KMS-11 (cell line): ENCODE data around the gene METRN.

Experiments used
- H2AFZ ChIP-seq: fragments of 200-600 bp; sonication (generic); 2 replicates; pipeline ENCODE4 v1.6.1; 2016; ENCODE audit warnings: antibody characterized with exemption, mixed run types, low read depth
- H3K27ac ChIP-seq: fragments of 200-600 bp; sonication (generic); 2 replicates; pipeline ENCODE4 v1.6.1; 2016; ENCODE audit warnings: mild to moderate bottlenecking, mixed run types
- H3K27me3 ChIP-seq: fragments of 200-600 bp; sonication (generic); 2 replicates; pipeline ENCODE4 v1.6.1; 2017; ENCODE audit warnings: mild to moderate bottlenecking, low read depth, mixed run types, moderate library complexity; ENCODE audit not compliant: insufficient read depth
- H3K36me3 ChIP-seq: fragments of 200-600 bp; sonication (generic); 2 replicates; pipeline ENCODE4 v1.6.1; 2017; ENCODE audit warnings: mild to moderate bottlenecking, mixed run types; ENCODE audit not compliant: insufficient read depth
- H3K4me1 ChIP-seq: fragments of 200-600 bp; sonication (generic); 2 replicates; pipeline ENCODE4 v1.6.1; 2016; ENCODE audit warnings: mild to moderate bottlenecking, low read depth, mixed run types; ENCODE audit not compliant: poor library complexity, severe bottlenecking
- H3K4me2 ChIP-seq: fragments of 200-600 bp; sonication (generic); 2 replicates; pipeline ENCODE4 v1.7.0; 2016; ENCODE audit warnings: mild to moderate bottlenecking, mixed run types
- H3K4me3 ChIP-seq: fragments of 200-600 bp; sonication (generic); IDR thresholded peaks from 2 replicates; pipeline ENCODE4 v1.6.1; 2017; ENCODE audit warnings: low read depth, low read length, mixed read lengths; ENCODE audit not compliant: insufficient read depth
- H3K79me2 ChIP-seq: fragments of 200-600 bp; sonication (generic); 2 replicates; pipeline ENCODE4 v1.6.1; 2016; ENCODE audit warnings: low read depth, mixed run types; ENCODE audit not compliant: insufficient read depth
- H3K9ac ChIP-seq: fragments of 200-600 bp; sonication (generic); 2 replicates; pipeline ENCODE4 v1.6.1; 2016; ENCODE audit warnings: mild to moderate bottlenecking, mixed run types
- H4K20me1 ChIP-seq: fragments of 200-600 bp; sonication (generic); 2 replicates; pipeline ENCODE4 v1.6.1; 2016; ENCODE audit warnings: mild to moderate bottlenecking, mixed run types; ENCODE audit not compliant: insufficient read depth
- CTCF ChIP-seq: fragments of 200-600 bp; sonication (generic); conservative IDR thresholded peaks from 2 replicates; pipeline ENCODE4 v1.6.1; 2017; ENCODE audit warnings: low read depth, mild to moderate bottlenecking, antibody characterized with exemption, low read length, moderate library complexity, mixed read lengths

Gene METRN

GRCh38 chr16:672371-672770 lies 42.5 kb upstream of the METRN start:
- H3K79me2 ChIP-seq = peaks cover 19% of the 10 kb centered on the region
- peaks cover 12% of the 10 kb centered on the region for H3K4me1 ChIP-seq
- no peak overlapping the region for H3K4me3 ChIP-seq
- no peak overlapping the region for H2AFZ ChIP-seq
- peaks cover 3% of the 10 kb centered on the region; the same call in 1 of the 2 replicates for H3K36me3 ChIP-seq
- no peak overlapping the region for H3K27ac ChIP-seq
- H3K4me2 ChIP-seq = no peak overlapping the region
- no peaks in the 10 kb centered on the region for H4K20me1 ChIP-seq
- TF ChIP-seq CTCF = no peak
- H3K27me3 ChIP-seq = no peaks in the 10 kb centered on the region
- H3K9ac ChIP-seq = no peak overlapping the region

- no peak for TF ChIP-seq CTCF
- Histone ChIP-seq H2AFZ (no peak overlapping the region), H3K4me1 (peaks cover 8% of the 10 kb centered on the region), H3K79me2 (peaks cover 19% of the 10 kb centered on the region), H3K36me3 (peaks cover 3% of the 10 kb centered on the region; the same call in 1 of the 2 replicates), H3K27me3 (no peaks in the 10 kb centered on the region), H3K4me3 (no peak overlapping the region), H3K27ac (no peak overlapping the region), H3K9ac (no peak overlapping the region), H4K20me1 (no peaks in the 10 kb centered on the region), H3K4me2 (no peak overlapping the region)
These were observed 42.1 kb upstream of the METRN start for GRCh38 chr16:672851-673250.

- no peak for TF ChIP-seq CTCF
- H3K36me3 ChIP-seq = peaks cover 3% of the 10 kb centered on the region; the same call in 1 of the 2 replicates
- no peak overlapping the region for H2AFZ ChIP-seq
- H4K20me1 ChIP-seq = no peaks in the 10 kb centered on the region
- H3K4me3 ChIP-seq = no peak overlapping the region
- no peak overlapping the region for H3K4me2 ChIP-seq
- peaks cover 8% of the 10 kb centered on the region for H3K4me1 ChIP-seq
- no peak overlapping the region for H3K9ac ChIP-seq
- peaks cover 13% of the 10 kb centered on the region for H3K79me2 ChIP-seq
- H3K27ac ChIP-seq = no peak overlapping the region
- H3K27me3 ChIP-seq = no peaks in the 10 kb centered on the region
These were observed 41.4 kb upstream of the METRN start for GRCh38 chr16:673399-673991.

- Histone ChIP-seq H2AFZ (no peak overlapping the region), H4K20me1 (no peaks in the 10 kb centered on the region), H3K79me2 (peaks cover 5% of the 10 kb centered on the region; the same call in 1 of the 2 replicates), H3K4me1 (peaks cover under 1% of the 10 kb centered on the region), H3K9ac (no peak overlapping the region), H3K36me3 (peaks cover 3% of the 10 kb centered on the region; the same call in 1 of the 2 replicates), H3K4me2 (no peak overlapping the region), H3K4me3 (no peak overlapping the region), H3K27ac (no peak overlapping the region), H3K27me3 (no peaks in the 10 kb centered on the region)
- no peak for TF ChIP-seq CTCF
These were observed 40.6 kb upstream of the METRN start for GRCh38 chr16:674214-674881.
